ENCODE measurements around the gene DOK6.
"Not testable (repeated sequence)": the region's sequence is repeated elsewhere in the genome, so short reads cannot be mapped to it uniquely, and the experiment has no call there.

DOK6 gene

GRCh38 chr18:69631281-69631680 lies 230.6 kb downstream of the DOK6 start:
- no peak for DNase-seq

GRCh38 chr18:69635482-69635881 lies 234.8 kb downstream of the DOK6 start:
- no peak for DNase-seq

GRCh38 chr18:69636529-69637301 lies 236.0 kb downstream of the DOK6 start:
- peak; percentile 31 for DNase-seq

- no peak for DNase-seq
Observed at GRCh38 chr18:69638056-69638455, 237.4 kb downstream of the DOK6 start.

GRCh38 chr18:69647702-69648101 lies 247.0 kb downstream of the DOK6 start:
- no peak for DNase-seq

GRCh38 chr18:69648486-69648885 lies 247.8 kb downstream of the DOK6 start:
- no peak for DNase-seq

- DNase-seq, result no peak
Observed at GRCh38 chr18:69649684-69650083, 249.0 kb downstream of the DOK6 start.

GRCh38 chr18:69651243-69651642 lies 250.6 kb downstream of the DOK6 start:
- no peak for DNase-seq

- no peak for DNase-seq
Observed at GRCh38 chr18:69655816-69656215, 255.1 kb downstream of the DOK6 start.

GRCh38 chr18:69658103-69658502 lies 257.4 kb downstream of the DOK6 start:
- no peak for DNase-seq

- DNase-seq, result no peak
Observed at GRCh38 chr18:69658685-69659084, 258.0 kb downstream of the DOK6 start.

GRCh38 chr18:69659142-69659651 lies 258.5 kb downstream of the DOK6 start:
- no peak for DNase-seq

GRCh38 chr18:69662090-69662489 lies 261.4 kb downstream of the DOK6 start:
- DNase-seq, result not testable (repeated sequence)

- no peak for DNase-seq
Observed at GRCh38 chr18:69664399-69664798, 263.7 kb downstream of the DOK6 start.

GRCh38 chr18:69674292-69674877 lies 273.7 kb downstream of the DOK6 start:
- DNase-seq, result no peak

GRCh38 chr18:69674966-69675365 lies 274.3 kb downstream of the DOK6 start:
- no peak for DNase-seq

GRCh38 chr18:69677595-69677994 lies 276.9 kb downstream of the DOK6 start:
- no peak for DNase-seq

- no peak for DNase-seq
Observed at GRCh38 chr18:69680123-69680522, 279.4 kb downstream of the DOK6 start.

- no peak for DNase-seq
Observed at GRCh38 chr18:69683176-69683575, 282.5 kb downstream of the DOK6 start.

- no peak for DNase-seq
Observed at GRCh38 chr18:69684789-69685188, 284.1 kb downstream of the DOK6 start.

- DNase-seq, result no peak
Observed at GRCh38 chr18:69686861-69687260, 286.2 kb downstream of the DOK6 start.

GRCh38 chr18:69689121-69689759 lies 288.6 kb downstream of the DOK6 start:
- no peak for DNase-seq

GRCh38 chr18:69691008-69691760 lies 290.5 kb downstream of the DOK6 start:
- DNase-seq, result no peak
